GM21360 (cell line): ENCODE measurements around the gene NRXN3.

ENCODE experiments used
- ATAC-seq: cut with Tn5 transposase; IDR thresholded peaks from one replicate; pipeline ENCODE4 v1.9.1; 2021; ENCODE audit warnings: mild to moderate bottlenecking, moderate library complexity; ENCODE audit not compliant: unreplicated experiment

Gene NRXN3

DNA sequence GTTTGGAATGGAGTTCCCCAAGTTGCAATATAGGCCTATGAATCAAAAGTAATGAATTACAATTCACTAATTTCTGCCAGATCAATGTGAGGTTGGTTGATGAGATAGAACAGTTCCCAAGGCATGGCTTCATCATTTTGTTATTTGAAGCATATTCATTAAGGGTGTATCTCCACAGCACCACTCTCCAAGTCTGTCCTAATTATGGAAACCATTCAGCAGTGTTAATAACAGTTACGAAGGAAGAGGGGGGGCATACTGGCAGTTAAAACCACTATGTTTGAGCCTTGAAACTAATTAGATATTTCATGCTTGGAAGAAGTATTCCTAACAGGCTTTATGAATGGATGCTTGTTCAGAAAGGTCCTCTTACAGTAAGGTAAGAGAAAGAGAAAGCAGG, 1520.8 kb downstream of the NRXN3 start:
- ATAC-seq = no peak

- no peak for ATAC-seq
Measured at GRCh38 chr14:79693935-79694334, 1523.8 kb downstream of the NRXN3 start.

- ATAC-seq = no peak
Measured at GRCh38 chr14:79695307-79695706, 1525.1 kb downstream of the NRXN3 start.

GRCh38 chr14:79698298-79698711, 1528.1 kb downstream of the NRXN3 start:
- ATAC-seq = no peak

- ATAC-seq = no peak
Measured at GRCh38 chr14:79699206-79699605, 1529.0 kb downstream of the NRXN3 start.

- no peak for ATAC-seq
Measured at GRCh38 chr14:79701371-79701770, 1531.2 kb downstream of the NRXN3 start.

DNA sequence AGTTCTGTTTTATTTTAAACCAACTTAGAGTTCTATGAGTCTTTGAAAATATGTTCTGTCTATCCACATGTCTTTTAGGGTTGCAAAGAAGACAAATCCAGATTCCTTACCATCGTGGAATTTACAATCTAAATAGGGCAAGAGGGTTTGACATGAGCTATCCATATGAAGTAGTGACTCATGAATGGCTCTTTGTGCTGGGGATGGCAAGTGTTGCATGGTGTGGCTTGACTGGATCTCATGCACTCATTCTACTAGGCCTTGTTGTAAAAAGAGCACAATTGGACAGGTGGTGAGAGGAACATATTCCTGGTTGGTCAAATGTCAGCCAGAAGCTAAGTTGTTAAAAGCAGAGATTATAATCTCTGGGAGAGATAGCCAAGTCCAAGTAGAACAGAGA, 1532.0 kb downstream of the NRXN3 start:
- no peak for ATAC-seq

- ATAC-seq = no peak
Measured at GRCh38 chr14:79703209-79703608, 1533.0 kb downstream of the NRXN3 start.

- no peak for ATAC-seq
Measured at GRCh38 chr14:79704041-79704807, 1534.1 kb downstream of the NRXN3 start.

DNA sequence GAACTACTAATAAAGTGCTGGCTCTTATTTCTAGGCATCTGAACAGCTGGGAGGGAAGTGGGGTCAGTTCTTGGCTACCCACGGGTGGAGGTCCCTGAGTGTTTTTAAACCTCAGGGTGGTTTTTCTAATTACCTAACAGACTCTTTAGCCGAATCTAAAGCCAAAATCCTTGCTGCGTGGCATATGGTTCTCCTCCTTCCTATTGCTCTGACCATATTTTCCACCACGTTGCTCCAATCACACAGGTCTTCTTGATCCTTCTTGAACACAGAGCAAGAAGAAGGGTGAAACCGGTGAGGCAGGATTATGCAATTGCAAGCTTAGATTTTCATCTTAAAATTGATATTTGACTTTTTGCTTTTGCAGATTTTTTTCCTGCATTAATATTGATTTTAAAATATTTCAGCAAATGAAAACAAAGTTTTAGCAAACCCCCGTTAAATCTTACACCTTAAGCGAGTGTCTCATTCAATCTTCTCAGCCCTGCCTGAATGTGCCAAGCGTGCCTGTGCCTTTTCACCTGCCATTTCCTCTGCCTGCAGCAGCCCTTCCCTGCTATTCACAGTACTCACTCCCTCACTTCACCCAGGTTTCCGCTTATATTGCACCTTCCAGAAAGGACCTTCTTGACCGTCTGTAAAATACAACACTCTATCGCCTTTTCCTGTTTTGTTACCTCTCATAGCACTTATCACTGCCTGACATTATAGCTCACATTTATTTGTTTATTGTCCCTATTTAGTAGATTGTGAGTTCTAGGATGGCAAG, 1535.1 kb downstream of the NRXN3 start:
- no peak for ATAC-seq

- ATAC-seq = no peak
Measured at GRCh38 chr14:79706382-79706781, 1536.2 kb downstream of the NRXN3 start.

GRCh38 chr14:79708426-79709388, 1538.5 kb downstream of the NRXN3 start:
- no peak for ATAC-seq

DNA sequence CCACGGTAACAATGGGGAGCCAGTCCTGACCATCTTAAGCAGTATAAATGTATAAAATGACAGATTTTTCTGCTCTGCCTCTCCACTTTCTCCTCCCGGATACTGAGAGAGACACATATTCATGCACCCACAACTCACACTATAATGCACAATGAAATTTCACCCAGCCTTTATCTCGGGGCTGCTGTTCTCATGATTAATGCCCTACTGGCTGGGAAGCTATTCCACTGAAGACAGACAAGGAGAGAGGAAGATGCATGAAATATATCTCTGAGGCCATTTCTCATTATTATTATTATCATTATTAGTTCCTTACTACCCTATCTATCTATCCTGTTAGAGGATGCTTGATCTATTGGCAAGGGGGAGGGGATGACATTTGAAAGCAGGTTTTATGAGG, 1539.4 kb downstream of the NRXN3 start:
- ATAC-seq = no peak

DNA sequence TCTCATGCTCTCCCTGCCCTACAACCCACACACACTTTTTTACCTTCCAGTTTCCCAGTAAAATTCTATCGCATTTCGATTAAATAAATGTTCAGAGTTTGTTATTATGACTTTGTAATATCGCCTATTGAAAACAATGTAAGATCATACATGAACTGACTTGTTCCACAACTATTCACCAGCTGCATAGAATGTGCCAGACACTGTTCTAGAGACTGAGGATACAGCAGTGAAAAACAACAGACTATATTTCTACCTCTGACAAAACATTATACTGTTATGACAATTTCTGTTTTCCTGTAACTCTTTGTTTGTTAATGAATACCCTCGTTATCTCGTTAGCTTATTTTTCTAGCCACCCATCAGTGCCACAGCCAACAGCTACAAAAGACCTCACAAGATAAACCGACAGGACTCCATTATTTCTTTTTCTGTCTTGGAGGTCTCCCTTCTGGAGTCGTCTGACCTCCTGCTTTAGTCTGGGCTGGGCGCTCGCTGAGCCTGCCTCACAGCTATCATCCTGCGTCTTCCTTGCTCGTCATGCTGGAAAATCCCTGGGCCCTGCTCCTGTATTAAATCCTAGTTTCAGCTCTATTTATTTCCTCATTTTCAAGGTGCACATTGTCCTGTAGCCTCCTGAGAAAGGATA, 1542.3 kb downstream of the NRXN3 start:
- ATAC-seq = no peak

- ATAC-seq = no peak
Measured at GRCh38 chr14:79721399-79722084, 1551.4 kb downstream of the NRXN3 start.

DNA sequence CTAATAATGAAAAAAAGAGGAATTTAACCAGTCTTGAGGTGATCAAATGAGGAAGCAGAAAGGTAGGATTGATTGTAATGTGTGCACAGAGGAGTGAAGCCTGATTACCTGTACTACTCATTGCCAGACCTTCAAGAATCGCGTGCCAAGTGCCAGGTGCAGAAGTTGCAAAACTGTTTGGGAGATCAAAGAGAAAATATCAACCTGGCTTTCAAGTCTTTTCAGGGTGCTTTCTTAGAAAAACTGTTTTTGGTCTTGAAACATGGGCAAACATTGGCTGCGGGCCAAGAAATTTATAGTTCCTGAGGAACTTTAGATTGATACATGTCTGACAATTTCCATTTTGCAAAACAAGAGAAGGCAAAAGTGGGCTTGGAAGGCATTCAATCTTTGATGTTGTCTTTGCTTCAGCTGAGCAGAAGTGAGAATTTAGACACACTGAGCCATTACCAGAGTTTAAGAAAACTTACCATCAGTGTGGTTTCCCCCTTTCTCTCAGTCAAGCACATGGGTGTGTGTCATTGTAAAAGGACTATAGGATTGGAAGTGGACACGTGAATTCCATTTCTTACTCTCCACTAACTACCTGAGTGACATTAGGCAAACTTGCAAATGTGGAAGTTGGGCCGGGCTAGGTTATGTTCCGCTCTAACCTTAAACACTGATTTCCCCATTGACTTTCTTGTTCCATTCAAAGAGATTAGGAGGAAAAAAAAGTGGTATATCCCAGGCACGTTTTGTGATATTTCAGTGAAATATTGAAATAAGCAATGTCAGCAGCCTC, 1555.0 kb downstream of the NRXN3 start:
- ATAC-seq = no peak

DNA sequence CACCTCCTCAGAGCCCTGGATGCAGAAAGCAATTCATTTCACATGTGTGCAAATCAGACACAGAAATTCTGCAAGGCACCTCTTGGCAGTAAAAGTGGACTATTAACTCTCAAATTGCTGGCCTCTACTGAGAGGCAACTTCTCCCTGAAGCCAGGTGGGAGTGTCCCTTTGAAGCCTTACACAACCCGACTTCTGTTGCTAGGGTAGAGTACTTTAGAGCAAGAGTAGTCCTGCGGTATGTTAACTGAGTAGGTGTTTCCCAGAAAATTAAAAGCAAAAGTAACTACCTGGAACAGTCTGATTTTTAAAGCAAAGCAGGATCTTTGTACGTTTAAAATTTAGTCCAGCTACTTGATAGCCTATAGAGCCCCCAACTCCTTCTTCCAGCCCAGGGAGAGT, 1557.7 kb downstream of the NRXN3 start:
- ATAC-seq = no peak

DNA sequence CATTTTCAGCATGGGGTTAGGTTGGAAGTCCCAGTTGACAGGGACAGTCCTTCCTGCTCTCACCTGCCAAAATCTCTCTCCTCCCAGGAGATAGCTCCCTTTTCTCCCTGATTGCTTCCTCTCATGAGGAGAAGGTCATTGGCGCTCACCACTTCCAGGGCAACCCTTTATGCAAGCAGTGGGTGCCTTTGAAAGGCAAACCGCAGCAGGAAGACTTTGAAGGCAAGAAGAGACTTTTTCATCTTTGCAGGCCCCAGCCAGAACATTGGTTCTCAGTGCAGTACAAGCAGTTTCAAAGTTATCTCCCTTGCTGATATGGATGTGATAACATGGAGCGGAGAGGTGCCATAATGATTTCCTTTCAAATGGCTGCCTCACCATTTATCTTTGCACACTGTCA, 1558.2 kb downstream of the NRXN3 start:
- no peak for ATAC-seq

DNA sequence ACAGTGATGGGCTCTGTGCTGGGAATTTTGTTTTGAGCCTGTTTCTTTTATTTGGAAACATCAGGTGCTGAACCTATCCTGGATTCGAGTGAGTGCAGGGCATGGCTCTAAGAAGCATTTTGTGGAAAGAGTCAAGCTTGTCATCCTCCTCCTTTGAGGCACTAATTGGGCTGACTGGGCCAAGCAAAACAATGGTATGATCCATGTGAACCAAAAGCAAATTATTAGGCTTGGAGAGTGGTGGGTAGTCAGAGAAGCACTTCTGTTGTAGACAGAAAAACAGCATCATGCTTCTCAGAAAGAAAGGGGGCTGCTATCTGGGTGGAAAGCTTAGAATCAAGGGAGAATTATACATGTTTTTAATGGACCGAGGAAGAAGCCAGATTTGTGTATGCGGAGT, 1559.6 kb downstream of the NRXN3 start:
- no peak for ATAC-seq
